ENCODE data around the gene DNER. TPM values are rescaled to one million over a fixed set of nuclear protein-coding genes. Genes with fewer than 3 reads are reported as not detected.

The DNER gene
- total RNA-seq, 4 donors from 2014 or later: 0.31 to 13.3 (median 6.3) TPM

DNA sequence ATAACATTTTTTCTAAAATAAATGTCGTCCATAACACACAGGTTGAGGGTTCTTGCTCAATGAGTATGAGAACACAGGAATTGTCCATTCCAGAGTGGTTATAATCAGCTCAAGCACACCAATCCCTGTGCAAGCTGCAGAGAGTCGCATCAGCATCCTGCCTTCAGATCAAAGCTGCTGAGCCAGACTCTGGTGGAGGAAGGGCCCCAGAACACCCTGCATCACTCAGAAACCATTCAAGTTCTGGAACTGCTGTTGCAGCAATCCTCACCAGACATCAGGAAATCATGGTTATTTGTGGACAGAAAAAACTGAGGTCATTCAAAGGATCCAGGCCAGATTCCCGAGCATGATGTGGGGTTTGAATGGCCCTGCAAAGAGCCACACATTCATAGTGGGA lies 44.5 kb downstream of the DNER start:
- 50 to 90% methylated on average over 2 of the region's 3 CpGs for WGBS, 2 donors (ENCODE audit: low coverage in 1 of 2)
- Histone ChIP-seq H3K36me3 (no peaks in the 10 kb centered on the region), H3K27me3 (peaks cover 16% of the 10 kb centered on the region), H3K27ac (no peak overlapping the region), H3K4me1 (no peaks in the 10 kb centered on the region), H3K4me3 (no peak overlapping the region), H3K9me3 (no peaks in the 10 kb centered on the region)
- TF ChIP-seq POLR2A (IDR thresholded peaks at IDR 0.05): no peak
- TF ChIP-seq POLR2AphosphoS5 (IDR thresholded peaks at IDR 0.05): no peak
- TF ChIP-seq, protein P1, sequence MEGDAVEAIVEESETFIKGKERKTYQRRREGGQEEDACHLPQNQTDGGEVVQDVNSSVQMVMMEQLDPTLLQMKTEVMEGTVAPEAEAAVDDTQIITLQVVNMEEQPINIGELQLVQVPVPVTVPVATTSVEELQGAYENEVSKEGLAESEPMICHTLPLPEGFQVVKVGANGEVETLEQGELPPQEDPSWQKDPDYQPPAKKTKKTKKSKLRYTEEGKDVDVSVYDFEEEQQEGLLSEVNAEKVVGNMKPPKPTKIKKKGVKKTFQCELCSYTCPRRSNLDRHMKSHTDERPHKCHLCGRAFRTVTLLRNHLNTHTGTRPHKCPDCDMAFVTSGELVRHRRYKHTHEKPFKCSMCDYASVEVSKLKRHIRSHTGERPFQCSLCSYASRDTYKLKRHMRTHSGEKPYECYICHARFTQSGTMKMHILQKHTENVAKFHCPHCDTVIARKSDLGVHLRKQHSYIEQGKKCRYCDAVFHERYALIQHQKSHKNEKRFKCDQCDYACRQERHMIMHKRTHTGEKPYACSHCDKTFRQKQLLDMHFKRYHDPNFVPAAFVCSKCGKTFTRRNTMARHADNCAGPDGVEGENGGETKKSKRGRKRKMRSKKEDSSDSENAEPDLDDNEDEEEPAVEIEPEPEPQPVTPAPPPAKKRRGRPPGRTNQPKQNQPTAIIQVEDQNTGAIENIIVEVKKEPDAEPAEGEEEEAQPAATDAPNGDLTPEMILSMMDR (IDR thresholded peaks at IDR 0.05): no peak
- TF ChIP-seq EP300 (IDR thresholded peaks at IDR 0.05): no peak
- ATAC-seq: no peak

DNA sequence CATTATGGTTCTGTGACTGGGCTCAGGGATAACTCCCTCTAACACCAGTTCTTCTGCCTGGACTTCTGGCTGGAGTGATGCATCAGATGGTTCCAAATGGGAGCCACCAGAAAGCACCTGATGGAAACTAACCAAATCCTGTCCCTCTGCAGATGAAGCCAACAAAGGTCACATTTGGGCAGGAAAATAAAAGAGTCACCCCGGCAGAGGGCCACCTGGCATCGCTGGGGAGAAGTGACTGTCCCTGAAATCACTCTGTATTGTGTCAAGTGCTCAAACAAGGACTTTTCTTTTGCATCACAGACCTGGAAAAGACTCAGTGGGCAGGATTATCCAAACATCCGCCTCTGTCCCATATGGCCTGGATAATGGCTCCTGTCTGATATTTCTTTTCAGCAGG lies 47.5 kb downstream of the DNER start:
- no peak for ATAC-seq

DNA sequence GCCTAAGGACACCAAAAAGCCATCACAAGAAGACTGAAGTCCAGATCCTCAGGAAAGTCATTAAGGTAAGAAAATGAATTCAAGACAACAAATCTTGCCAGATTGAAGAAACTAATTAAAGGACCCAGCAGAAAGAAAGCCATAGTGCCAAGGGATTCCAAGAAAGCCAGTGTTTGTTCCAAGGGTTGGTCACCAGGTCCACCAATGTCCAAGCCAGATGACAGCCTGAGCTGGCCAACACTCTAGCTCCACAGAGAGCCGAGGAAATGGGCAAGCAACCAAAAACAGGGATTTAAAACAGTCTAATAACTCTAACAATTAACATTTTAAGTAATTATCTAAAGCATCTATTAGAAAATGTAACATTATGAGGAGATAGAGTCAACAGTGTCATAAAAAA lies 49.2 kb downstream of the DNER start:
- Histone ChIP-seq H3K27ac (no peak overlapping the region), H3K4me1 (no peaks in the 10 kb centered on the region), H3K27me3 (no peaks in the 10 kb centered on the region), H3K9me3 (no peaks in the 10 kb centered on the region), H3K4me3 (no peak overlapping the region), H3K36me3 (no peaks in the 10 kb centered on the region)
- 56 to 57% methylated on average over 1 of the region's 1 CpG for WGBS, 2 donors (ENCODE audit: low coverage in 1 of 2)
- ATAC-seq: no peak
- TF ChIP-seq, protein P1 (IDR thresholded peaks at IDR 0.05): no peak
- TF ChIP-seq EP300 (IDR thresholded peaks at IDR 0.05) (no peak), POLR2AphosphoS5 (IDR thresholded peaks at IDR 0.05) (no peak), POLR2A (IDR thresholded peaks at IDR 0.05) (no peak)

More for the DNA sequence above, 47.5 kb downstream of the DNER start:
- Histone ChIP-seq H3K4me3 (no peak overlapping the region), H3K36me3 (no peaks in the 10 kb centered on the region), H3K27ac (no peak overlapping the region), H3K27me3 (peaks cover 6% of the 10 kb centered on the region), H3K9me3 (no peaks in the 10 kb centered on the region), H3K4me1 (no peaks in the 10 kb centered on the region)
- no CpG with 5 or more reads among the region's 3 CpGs for WGBS, 2 donors (ENCODE audit: low coverage in 1 of 2)
- TF ChIP-seq EP300 (IDR thresholded peaks at IDR 0.05) (no peak), POLR2AphosphoS5 (IDR thresholded peaks at IDR 0.05) (no peak), POLR2A (IDR thresholded peaks at IDR 0.05) (no peak)
- TF ChIP-seq, protein P1 (IDR thresholded peaks at IDR 0.05): no peak

GRCh38 chr2:229661478-229661877 lies 52.9 kb downstream of the DNER start:
- Histone ChIP-seq H3K9me3 (no peaks in the 10 kb centered on the region), H3K27ac (no peak overlapping the region), H3K36me3 (no peaks in the 10 kb centered on the region), H3K4me3 (no peak overlapping the region), H3K4me1 (no peaks in the 10 kb centered on the region), H3K27me3 (no peaks in the 10 kb centered on the region)
- no peak for TF ChIP-seq POLR2A (IDR thresholded peaks at IDR 0.05)
- no peak for TF ChIP-seq EP300 (IDR thresholded peaks at IDR 0.05)
- TF ChIP-seq POLR2AphosphoS5 (IDR thresholded peaks at IDR 0.05): no peak
- TF ChIP-seq, protein P1 (IDR thresholded peaks at IDR 0.05): no peak
- ATAC-seq: no peak
- WGBS, 2 donors (ENCODE audit: low coverage in 1 of 2): 83 to 94% methylated on average over 3 of the region's 3 CpGs

- Histone ChIP-seq H3K27me3 (no peaks in the 10 kb centered on the region), H3K27ac (no peak overlapping the region), H3K9me3 (no peaks in the 10 kb centered on the region), H3K4me1 (no peaks in the 10 kb centered on the region), H3K4me3 (no peak overlapping the region), H3K36me3 (no peaks in the 10 kb centered on the region)
- ATAC-seq: no peak
- TF ChIP-seq EP300 (IDR thresholded peaks at IDR 0.05) (no peak), POLR2A (IDR thresholded peaks at IDR 0.05) (no peak), POLR2AphosphoS5 (IDR thresholded peaks at IDR 0.05) (no peak)
- TF ChIP-seq, protein P1 (IDR thresholded peaks at IDR 0.05): no peak
Measured at GRCh38 chr2:229660951-229661350, 53.4 kb downstream of the DNER start.
